ENCODE results near the gene HDAC8. TPM values are rescaled to one million over a fixed set of nuclear protein-coding genes. Genes with fewer than 3 reads are reported as not detected.

HDAC8 gene
- total RNA-seq, 2 experiments from 2014 or later = 5.8 to 6.8 TPM

DNA sequence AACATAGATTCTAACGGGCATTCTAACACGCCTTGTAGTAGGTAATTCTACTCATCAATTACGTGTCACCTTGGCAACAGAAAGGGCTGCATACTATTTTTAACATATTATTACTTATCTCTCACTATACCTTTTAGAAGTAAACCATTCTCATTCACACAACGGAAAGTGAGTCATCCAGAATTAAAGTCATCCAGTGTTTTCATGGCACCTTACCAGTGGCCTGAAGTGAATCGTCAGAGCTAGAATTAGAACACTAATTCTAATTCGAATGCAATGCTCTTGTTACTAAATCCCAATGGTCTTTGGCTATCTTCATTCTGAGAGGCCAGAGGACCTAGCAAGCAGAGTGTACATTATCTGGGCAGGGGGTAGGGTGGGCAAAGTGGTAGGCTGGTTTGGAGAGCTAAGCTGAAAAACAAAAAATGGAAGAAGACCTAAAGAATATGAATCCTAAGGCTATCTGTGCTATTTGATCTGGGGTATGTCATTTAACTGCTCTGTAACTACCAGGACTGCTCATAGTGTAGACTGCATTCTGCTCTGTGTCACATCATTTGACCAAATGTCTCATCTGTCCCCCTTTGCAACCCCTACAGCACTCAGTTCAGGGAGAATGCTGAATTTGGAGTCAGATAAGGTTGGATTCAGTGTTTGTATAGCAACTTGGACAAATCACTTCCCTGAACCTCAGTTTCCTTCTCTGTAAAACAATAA lies 96.5 kb downstream of the HDAC8 start:
- no peak overlapping the region for H3K27ac Mint-ChIP-seq
- Histone ChIP-seq H3K4me3 (ENCODE audit: low read length) (no peak overlapping the region), H3K4me1 (ENCODE audit: insufficient read depth, low read length) (no peaks in the 10 kb centered on the region), H3K27me3 (ENCODE audit: control insufficient read depth in 1 of 2, insufficient read depth in 2 of 2, low read length in 2 of 2) (no peaks in the 10 kb centered on the region), H3K27ac (ENCODE audit: low read depth in 1 of 2, low read length in 2 of 2) (no peak overlapping the region), H3K9me3 (ENCODE audit: control insufficient read depth in 1 of 2, insufficient read depth in 1 of 2, low read length in 2 of 2) (no peaks in the 10 kb centered on the region), H3K36me3 (ENCODE audit: insufficient read depth, low read length) (peaks cover 11% of the 10 kb centered on the region)
- no peaks in the 10 kb centered on the region for H3K4me1 Mint-ChIP-seq (ENCODE audit: low read depth)
- H3K27me3 Mint-ChIP-seq = no peaks in the 10 kb centered on the region
- ATAC-seq (ENCODE audit: poor library complexity) (no peak), DNase-seq (no peak)
- no peak overlapping the region for H3K4me3 Mint-ChIP-seq
- TF ChIP-seq, protein P1, sequence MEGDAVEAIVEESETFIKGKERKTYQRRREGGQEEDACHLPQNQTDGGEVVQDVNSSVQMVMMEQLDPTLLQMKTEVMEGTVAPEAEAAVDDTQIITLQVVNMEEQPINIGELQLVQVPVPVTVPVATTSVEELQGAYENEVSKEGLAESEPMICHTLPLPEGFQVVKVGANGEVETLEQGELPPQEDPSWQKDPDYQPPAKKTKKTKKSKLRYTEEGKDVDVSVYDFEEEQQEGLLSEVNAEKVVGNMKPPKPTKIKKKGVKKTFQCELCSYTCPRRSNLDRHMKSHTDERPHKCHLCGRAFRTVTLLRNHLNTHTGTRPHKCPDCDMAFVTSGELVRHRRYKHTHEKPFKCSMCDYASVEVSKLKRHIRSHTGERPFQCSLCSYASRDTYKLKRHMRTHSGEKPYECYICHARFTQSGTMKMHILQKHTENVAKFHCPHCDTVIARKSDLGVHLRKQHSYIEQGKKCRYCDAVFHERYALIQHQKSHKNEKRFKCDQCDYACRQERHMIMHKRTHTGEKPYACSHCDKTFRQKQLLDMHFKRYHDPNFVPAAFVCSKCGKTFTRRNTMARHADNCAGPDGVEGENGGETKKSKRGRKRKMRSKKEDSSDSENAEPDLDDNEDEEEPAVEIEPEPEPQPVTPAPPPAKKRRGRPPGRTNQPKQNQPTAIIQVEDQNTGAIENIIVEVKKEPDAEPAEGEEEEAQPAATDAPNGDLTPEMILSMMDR (IDR thresholded peaks at IDR 0.05) = no peak
- intact Hi-C loops (cut with DNase I, micrococcal nuclease) = no loop called here
- H3K36me3 Mint-ChIP-seq (ENCODE audit: low read depth) = peaks cover 43% of the 10 kb centered on the region
- ChIA-PET POLR2A (no interaction called here), CTCF (no interaction called here)
- H3K9me3 Mint-ChIP-seq = no peaks in the 10 kb centered on the region

DNA sequence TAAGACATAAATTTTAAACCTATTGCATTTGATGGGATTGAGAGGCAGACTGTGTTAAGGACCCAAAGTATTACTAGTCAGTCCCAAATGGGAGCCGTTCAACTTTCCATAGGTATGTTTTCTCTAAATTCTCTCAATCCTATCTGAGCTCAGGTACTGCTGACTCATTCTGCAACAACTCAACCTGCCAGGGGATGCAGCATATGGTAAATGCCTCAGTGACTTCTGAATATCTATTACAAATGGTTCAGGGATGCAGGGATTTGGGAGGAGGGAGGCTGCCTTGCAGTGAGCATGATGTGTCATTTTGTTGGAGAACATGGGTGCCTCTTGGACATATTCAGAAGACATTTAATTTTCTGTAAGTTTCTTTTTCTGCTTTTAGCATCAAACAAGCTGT lies 97.3 kb downstream of the HDAC8 start:
- Mint-ChIP-seq H3K36me3 (ENCODE audit: low read depth) (peaks cover 40% of the 10 kb centered on the region), H3K27me3 (no peaks in the 10 kb centered on the region), H3K4me3 (no peak overlapping the region), H3K4me1 (ENCODE audit: low read depth) (no peaks in the 10 kb centered on the region), H3K9me3 (no peaks in the 10 kb centered on the region), H3K27ac (no peak overlapping the region)
- DNase-seq (no peak), ATAC-seq (ENCODE audit: poor library complexity) (no peak)
- Histone ChIP-seq H3K4me1 (ENCODE audit: insufficient read depth, low read length) (no peaks in the 10 kb centered on the region), H3K9me3 (ENCODE audit: control insufficient read depth in 1 of 2, insufficient read depth in 1 of 2, low read length in 2 of 2) (no peaks in the 10 kb centered on the region), H3K4me3 (ENCODE audit: low read length) (no peak overlapping the region), H3K27me3 (ENCODE audit: control insufficient read depth in 1 of 2, insufficient read depth in 2 of 2, low read length in 2 of 2) (no peaks in the 10 kb centered on the region), H3K36me3 (ENCODE audit: insufficient read depth, low read length) (peaks cover 11% of the 10 kb centered on the region), H3K27ac (ENCODE audit: low read depth in 1 of 2, low read length in 2 of 2) (no peak overlapping the region)
- ChIA-PET POLR2A (no interaction called here), CTCF (no interaction called here)
- intact Hi-C loops (cut with DNase I, micrococcal nuclease) = no loop called here
- TF ChIP-seq, protein P1 (IDR thresholded peaks at IDR 0.05) = no peak

DNA sequence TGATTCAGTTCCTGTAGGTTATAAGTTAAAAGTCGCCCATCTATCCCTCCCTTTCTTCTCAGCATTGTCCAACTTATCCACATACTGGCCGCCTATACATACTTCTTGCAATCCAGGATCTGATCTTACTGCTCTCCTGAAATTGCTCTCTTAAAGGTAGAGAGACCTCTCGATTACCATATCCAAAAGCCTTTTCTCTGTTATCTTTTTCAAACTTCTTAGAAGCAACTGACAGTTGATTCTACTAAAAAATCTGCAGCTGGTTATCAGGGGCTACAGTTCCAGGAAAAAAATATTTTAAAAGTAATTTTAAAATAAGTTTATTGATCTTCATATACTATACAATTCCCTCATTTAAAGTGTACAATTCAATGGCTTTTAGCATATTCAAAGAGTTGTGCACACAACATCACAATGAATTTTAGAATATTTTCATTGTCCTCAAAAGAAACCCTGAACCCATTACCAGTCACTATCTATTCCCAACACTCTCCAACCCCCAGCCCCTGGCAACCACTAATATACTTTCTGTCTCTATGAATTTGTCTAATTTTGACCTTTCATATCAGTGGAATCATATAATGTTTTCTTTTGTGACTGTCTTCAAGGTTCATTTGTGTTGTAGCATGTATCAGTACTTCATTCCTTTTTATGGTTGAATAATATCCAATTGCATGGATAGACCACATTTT lies 102.0 kb downstream of the HDAC8 start:
- POLR2A ChIA-PET = no interaction called here
- no peaks in the 10 kb centered on the region for H3K27me3 ChIP-seq (ENCODE audit: control insufficient read depth in 1 of 2, insufficient read depth in 2 of 2, low read length in 2 of 2)
- H3K4me3 ChIP-seq (ENCODE audit: low read length) = no peak overlapping the region
- TF ChIP-seq, protein P1 (IDR thresholded peaks at IDR 0.05) = no peak
- no peaks in the 10 kb centered on the region for H3K4me1 ChIP-seq (ENCODE audit: insufficient read depth, low read length)
- intact Hi-C loops (cut with DNase I, micrococcal nuclease) = no loop called here
- Mint-ChIP-seq H3K36me3 (ENCODE audit: low read depth) (peaks cover 45% of the 10 kb centered on the region), H3K27ac (no peak overlapping the region), H3K4me1 (ENCODE audit: low read depth) (no peaks in the 10 kb centered on the region), H3K9me3 (no peaks in the 10 kb centered on the region), H3K4me3 (no peak overlapping the region), H3K27me3 (no peaks in the 10 kb centered on the region)
- ATAC-seq (ENCODE audit: poor library complexity) (no peak), DNase-seq (no peak)
- H3K9me3 ChIP-seq (ENCODE audit: control insufficient read depth in 1 of 2, insufficient read depth in 1 of 2, low read length in 2 of 2) = no peaks in the 10 kb centered on the region
- CTCF ChIA-PET = no interaction called here
- H3K27ac ChIP-seq (ENCODE audit: low read depth in 1 of 2, low read length in 2 of 2) = no peak overlapping the region
- peaks cover 6% of the 10 kb centered on the region for H3K36me3 ChIP-seq (ENCODE audit: insufficient read depth, low read length)

All from CD4-positive, alpha-beta T cell (primary cell).